Prostate gland (tissue), 2 donors: ENCODE measurements around the gene CEACAM8. TPM values are rescaled to one million over a fixed set of nuclear protein-coding genes. Genes with fewer than 3 reads are reported as not detected.

Source experiments
- DNase-seq: peaks from one replicate; pipeline ENCODE4 v3.0.0-alpha.2; 2019; ENCODE audit warnings: low spot score
- H3K27ac ChIP-seq, 2 donors: fragments of 200-600 bp; sonication (generic); 2 replicates each; pipeline ENCODE4 v1.5.1; 2017 to 2019
- H3K27me3 ChIP-seq: fragments of 200-600 bp; sonication (generic); replicated peaks from 2 replicates; pipeline ENCODE4 v1.5.1; 2019; ENCODE audit not compliant: insufficient read depth
- H3K36me3 ChIP-seq, 2 donors: fragments of 200-600 bp; sonication (generic); 1 replicate in 1 of 2; 2 replicates in 1 of 2; pipeline versions ENCODE4 v1.5.1 to v1.8.1; 2017 to 2019
- H3K4me1 ChIP-seq: fragments of 200-600 bp; sonication (generic); replicated peaks from 2 replicates; pipeline ENCODE4 v1.5.1; 2019
- H3K4me3 ChIP-seq, 2 donors: fragments of 200-600 bp; sonication (generic); 2 replicates each; pipeline ENCODE4 v1.5.1; 2017 to 2019
- H3K9me3 ChIP-seq: fragments of 200-600 bp; sonication (generic); 2 replicates; pipeline ENCODE4 v1.5.1; 2017
- POLR2A ChIP-seq: fragments of 450-650 bp; IDR thresholded peaks from one replicate; pipeline ENCODE4 v1.6.1; 2016; ENCODE audit warnings: antibody characterized with exemption, mild to moderate bottlenecking
- POLR2AphosphoS5 ChIP-seq: sonication (generic); formaldehyde crosslinking; IDR thresholded peaks from one replicate; pipeline ENCODE4 v1.6.1; 2017; ENCODE audit warnings: antibody characterized with exemption
- WGBS: methylation state at CpG from one replicate; pipeline ENCODE4 v1.1.5; 2018; 5-methylcytosine and 5-hydroxymethylcytosine counted together
- intact Hi-C: fragments of 100-400 bp; cut with DNase I; formaldehyde crosslinking; loops from one replicate; pipeline ENCODE4 v1.14.2; 2022
- total RNA-seq, 2 donors: library from RNA; depleted of rRNA; stranded (reverse); fragments of >200 nt; gene quantifications; one replicate each; pipeline ENCODE4 v1.1.0, GENCODE V29; 2016
- TF ChIP-seq, protein P1 (sequence below), 4 experiments: fragments of 200-600 bp in 2 of 4; fragments of 450-650 bp in 2 of 4; sonication (generic) in 2 of 4; IDR thresholded peaks; 1 replicate in 3 of 4; 2 replicates in 1 of 4; pipeline ENCODE4 v1.5.1; 2016 to 2019; ENCODE audit warnings: antibody characterized with exemption in 4 of 4, mild to moderate bottlenecking in 2 of 4, moderate library complexity in 2 of 4

Gene CEACAM8
- total RNA-seq, 2 donors from 2014 or later: not detected

DNA sequence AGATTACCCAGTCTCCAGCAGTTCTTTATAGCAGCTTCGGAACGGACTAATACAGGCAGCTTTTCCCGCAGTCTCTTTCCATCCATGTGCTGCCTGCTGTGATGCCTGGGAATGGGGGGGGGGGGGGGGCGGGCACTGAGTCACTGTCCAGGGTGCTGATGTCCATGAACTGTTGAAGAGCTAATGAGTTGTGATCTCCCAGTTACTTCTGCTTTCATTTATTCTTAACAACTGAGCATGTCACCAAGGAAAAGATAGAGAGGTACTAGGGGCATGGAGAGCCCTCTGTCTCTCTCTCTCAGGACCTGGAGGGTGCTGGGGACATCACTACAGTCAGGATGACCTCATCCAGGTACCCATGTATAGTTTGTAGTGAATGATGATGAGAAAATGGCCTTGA, 46.2 kb downstream of the CEACAM8 start:
- Histone ChIP-seq H3K4me1 (no peaks in the 10 kb centered on the region), H3K9me3 (no peaks in the 10 kb centered on the region), H3K27ac (no peak overlapping the region), H3K27me3 (no peaks in the 10 kb centered on the region), H3K36me3 (no peaks in the 10 kb centered on the region), H3K4me3 (no peak overlapping the region)
- intact Hi-C loops: no loop called here
- WGBS: 66% methylated on average over 4 of the region's 4 CpGs
- TF ChIP-seq, protein P1, sequence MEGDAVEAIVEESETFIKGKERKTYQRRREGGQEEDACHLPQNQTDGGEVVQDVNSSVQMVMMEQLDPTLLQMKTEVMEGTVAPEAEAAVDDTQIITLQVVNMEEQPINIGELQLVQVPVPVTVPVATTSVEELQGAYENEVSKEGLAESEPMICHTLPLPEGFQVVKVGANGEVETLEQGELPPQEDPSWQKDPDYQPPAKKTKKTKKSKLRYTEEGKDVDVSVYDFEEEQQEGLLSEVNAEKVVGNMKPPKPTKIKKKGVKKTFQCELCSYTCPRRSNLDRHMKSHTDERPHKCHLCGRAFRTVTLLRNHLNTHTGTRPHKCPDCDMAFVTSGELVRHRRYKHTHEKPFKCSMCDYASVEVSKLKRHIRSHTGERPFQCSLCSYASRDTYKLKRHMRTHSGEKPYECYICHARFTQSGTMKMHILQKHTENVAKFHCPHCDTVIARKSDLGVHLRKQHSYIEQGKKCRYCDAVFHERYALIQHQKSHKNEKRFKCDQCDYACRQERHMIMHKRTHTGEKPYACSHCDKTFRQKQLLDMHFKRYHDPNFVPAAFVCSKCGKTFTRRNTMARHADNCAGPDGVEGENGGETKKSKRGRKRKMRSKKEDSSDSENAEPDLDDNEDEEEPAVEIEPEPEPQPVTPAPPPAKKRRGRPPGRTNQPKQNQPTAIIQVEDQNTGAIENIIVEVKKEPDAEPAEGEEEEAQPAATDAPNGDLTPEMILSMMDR (IDR thresholded peaks at IDR 0.05): no peak
- no peak for TF ChIP-seq POLR2A
- no peak for TF ChIP-seq POLR2AphosphoS5
- no peak for DNase-seq

DNA sequence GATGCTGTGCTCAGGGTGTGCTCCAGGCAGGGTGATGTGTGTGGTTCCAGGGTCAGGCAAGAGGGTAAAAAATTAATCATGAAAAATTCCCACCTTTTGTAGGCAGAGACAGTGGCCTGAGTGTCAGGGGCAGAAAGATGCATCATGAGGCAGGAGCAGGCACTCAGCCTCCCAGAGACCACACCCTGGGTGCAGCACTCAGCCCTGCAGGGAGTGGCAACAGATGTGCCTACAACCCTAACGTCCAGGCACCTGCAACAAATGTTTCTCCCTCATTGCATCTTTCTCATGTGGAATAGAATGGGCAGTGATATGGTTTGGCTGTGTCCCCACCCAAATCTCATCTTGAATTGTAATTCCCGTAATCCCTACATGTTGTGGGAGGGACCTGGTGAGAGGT, 46.8 kb downstream of the CEACAM8 start:
- Histone ChIP-seq H3K27ac (no peak overlapping the region), H3K9me3 (no peaks in the 10 kb centered on the region), H3K27me3 (no peaks in the 10 kb centered on the region), H3K36me3 (no peaks in the 10 kb centered on the region), H3K4me3 (no peak overlapping the region), H3K4me1 (no peaks in the 10 kb centered on the region)
- DNase-seq: no peak
- TF ChIP-seq POLR2AphosphoS5 (no peak), POLR2A (no peak)
- TF ChIP-seq, protein P1 (IDR thresholded peaks at IDR 0.05): no peak
- intact Hi-C loops: no loop called here
- WGBS: 41% methylated on average over 2 of the region's 2 CpGs

DNA sequence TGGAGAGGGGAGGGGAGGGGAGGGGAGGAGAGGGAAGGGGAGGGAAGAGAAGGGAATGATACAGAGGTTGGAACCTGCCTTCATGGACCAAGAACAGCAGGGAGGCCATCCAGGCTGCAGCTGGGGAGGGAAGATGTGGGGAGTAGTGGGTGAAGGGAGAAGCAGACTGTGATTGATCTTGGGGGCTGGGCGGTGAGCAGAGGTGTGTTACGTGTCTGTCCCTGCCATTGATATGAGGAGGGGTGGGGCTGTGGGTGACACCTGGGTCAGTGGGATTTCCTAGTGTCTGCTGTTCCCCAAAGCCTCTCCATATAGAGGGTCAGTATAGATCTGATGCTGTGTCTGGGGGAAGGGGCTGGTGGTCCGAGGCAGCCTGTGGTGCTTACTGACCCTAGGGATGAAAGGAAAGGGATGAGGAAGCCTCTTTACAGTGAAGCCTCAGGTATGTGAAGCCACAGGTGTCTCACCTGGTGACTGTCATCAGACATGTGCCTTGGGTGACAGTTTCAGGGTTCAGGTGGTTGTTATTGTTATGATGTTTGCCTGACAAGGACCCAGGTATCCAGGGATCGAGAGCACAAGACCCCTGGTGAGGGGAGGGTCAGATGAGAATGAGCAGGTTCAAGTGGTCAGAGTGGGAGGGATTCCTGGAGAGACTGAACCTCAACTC, 47.8 kb downstream of the CEACAM8 start:
- Histone ChIP-seq H3K27ac (no peak overlapping the region), H3K9me3 (no peaks in the 10 kb centered on the region), H3K4me1 (no peaks in the 10 kb centered on the region), H3K4me3 (no peak overlapping the region), H3K27me3 (no peaks in the 10 kb centered on the region), H3K36me3 (no peaks in the 10 kb centered on the region)
- intact Hi-C loops: no loop called here
- DNase-seq: no peak
- WGBS: 68% methylated on average over 4 of the region's 4 CpGs
- TF ChIP-seq POLR2AphosphoS5 (no peak), POLR2A (no peak)
- TF ChIP-seq, protein P1 (IDR thresholded peaks at IDR 0.05): no peak

DNA sequence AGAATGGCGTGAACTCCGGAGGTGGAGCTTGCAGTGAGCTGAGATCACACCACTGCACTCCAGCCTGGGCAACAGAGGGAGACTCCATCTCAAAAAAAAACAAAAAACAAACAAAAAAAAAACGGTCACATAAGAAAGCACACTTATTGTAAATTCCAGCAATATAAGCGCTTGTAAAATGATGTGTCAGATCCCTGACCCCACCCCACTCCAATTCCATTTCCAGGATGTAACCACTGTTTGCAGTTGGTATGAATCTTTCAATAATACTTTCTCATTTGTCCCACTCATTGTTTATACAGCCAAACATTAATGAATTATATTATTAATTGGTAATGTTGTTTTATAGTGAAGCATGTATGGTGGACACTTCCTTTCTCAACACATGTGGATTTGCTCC, 50.6 kb downstream of the CEACAM8 start:
- Histone ChIP-seq H3K27ac (no peak overlapping the region), H3K4me3 (no peak overlapping the region), H3K4me1 (no peaks in the 10 kb centered on the region), H3K9me3 (no peaks in the 10 kb centered on the region), H3K27me3 (no peaks in the 10 kb centered on the region), H3K36me3 (no peaks in the 10 kb centered on the region)
- TF ChIP-seq POLR2AphosphoS5: no peak
- no peak for TF ChIP-seq POLR2A
- TF ChIP-seq, protein P1 (IDR thresholded peaks at IDR 0.05): no peak
- 74% methylated on average over 4 of the region's 4 CpGs for WGBS
- DNase-seq: no peak
- intact Hi-C loops: no loop called here

DNA sequence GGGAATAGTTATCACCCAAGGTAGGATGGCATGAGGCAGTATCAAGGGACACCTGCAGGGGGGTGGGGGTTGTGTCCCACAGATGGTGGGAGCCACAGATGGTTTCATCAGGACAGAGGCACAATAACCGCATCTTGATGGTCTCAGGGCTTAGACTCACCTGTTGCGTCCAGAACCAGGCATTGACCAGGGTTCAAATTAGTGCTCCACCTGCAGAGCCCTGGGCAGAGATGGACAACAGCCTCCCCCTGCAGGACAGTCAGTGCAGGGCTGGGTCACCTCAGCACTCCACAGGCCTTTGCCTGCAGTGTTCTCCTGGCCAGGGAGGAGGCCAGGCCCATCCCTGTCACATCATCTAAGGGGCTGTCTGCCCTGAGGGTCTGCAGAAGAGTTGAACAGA, 51.9 kb downstream of the CEACAM8 start:
- intact Hi-C loops: no loop called here
- 89% methylated on average over 2 of the region's 2 CpGs for WGBS
- Histone ChIP-seq H3K27me3 (no peaks in the 10 kb centered on the region), H3K9me3 (no peaks in the 10 kb centered on the region), H3K27ac (no peak overlapping the region), H3K4me3 (no peak overlapping the region), H3K36me3 (no peaks in the 10 kb centered on the region), H3K4me1 (no peaks in the 10 kb centered on the region)
- no peak for DNase-seq
- TF ChIP-seq POLR2A (no peak), POLR2AphosphoS5 (no peak)
- TF ChIP-seq, protein P1 (IDR thresholded peaks at IDR 0.05): no peak
